ENCODE data around the gene MSL1. TPM values are rescaled to one million over a fixed set of nuclear protein-coding genes. Genes with fewer than 3 reads are reported as not detected.

MSL1 gene
- total RNA-seq, 4 donors from 2014 or later: 70.6 to 117 (median 82.4) TPM

DNA sequence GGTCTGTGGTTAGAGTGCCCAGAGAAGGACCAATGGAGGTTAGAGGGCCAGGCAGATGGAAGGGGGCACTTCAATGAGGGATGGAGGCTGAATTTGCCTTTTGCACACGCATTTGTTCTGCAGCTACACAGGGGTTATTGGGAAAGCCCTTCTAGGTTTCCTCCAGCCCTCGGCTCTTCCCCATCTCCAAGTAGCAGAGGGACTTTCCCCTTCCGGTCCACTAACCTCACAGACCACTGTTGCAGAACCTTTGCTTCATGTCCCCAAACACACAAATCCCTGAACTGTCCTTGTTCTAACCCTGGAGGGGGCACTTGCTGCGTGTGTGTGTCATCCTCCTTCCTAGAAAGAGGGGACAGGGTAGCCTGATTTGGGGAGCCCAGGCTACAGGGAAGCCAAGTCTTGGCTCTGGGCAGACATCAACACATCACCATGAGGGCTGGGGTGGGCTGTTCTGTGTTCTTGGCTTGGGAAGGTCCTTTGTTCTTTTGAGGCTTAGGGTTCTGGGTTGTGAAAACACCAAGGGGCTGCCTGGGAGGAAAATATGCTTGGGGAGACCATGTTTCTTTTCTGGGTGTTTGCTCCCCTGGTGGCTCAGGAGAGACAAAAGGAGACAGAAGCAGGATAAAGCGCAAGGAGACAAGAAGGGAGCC is 14.1 kb upstream of the MSL1 start:
- intact Hi-C loops (cut with DNase I; ENCODE audit: low total_unique reads): no loop called here
- TF ChIP-seq, protein P1, sequence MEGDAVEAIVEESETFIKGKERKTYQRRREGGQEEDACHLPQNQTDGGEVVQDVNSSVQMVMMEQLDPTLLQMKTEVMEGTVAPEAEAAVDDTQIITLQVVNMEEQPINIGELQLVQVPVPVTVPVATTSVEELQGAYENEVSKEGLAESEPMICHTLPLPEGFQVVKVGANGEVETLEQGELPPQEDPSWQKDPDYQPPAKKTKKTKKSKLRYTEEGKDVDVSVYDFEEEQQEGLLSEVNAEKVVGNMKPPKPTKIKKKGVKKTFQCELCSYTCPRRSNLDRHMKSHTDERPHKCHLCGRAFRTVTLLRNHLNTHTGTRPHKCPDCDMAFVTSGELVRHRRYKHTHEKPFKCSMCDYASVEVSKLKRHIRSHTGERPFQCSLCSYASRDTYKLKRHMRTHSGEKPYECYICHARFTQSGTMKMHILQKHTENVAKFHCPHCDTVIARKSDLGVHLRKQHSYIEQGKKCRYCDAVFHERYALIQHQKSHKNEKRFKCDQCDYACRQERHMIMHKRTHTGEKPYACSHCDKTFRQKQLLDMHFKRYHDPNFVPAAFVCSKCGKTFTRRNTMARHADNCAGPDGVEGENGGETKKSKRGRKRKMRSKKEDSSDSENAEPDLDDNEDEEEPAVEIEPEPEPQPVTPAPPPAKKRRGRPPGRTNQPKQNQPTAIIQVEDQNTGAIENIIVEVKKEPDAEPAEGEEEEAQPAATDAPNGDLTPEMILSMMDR (IDR thresholded peaks at IDR 0.05): no peak
- no peak for TF ChIP-seq POLR2A (IDR thresholded peaks at IDR 0.05)
- DNase-seq (ENCODE audit: low spot score in 2 of 2): peak in 1 of 2 donors; percentile 39
- no peak overlapping the region for H3K4me3 ChIP-seq (ENCODE audit: low read depth, poor library complexity, severe bottlenecking)
- WGBS, 2 donors: 13 to 19% methylated on average over 5 of the region's 5 CpGs

DNA sequence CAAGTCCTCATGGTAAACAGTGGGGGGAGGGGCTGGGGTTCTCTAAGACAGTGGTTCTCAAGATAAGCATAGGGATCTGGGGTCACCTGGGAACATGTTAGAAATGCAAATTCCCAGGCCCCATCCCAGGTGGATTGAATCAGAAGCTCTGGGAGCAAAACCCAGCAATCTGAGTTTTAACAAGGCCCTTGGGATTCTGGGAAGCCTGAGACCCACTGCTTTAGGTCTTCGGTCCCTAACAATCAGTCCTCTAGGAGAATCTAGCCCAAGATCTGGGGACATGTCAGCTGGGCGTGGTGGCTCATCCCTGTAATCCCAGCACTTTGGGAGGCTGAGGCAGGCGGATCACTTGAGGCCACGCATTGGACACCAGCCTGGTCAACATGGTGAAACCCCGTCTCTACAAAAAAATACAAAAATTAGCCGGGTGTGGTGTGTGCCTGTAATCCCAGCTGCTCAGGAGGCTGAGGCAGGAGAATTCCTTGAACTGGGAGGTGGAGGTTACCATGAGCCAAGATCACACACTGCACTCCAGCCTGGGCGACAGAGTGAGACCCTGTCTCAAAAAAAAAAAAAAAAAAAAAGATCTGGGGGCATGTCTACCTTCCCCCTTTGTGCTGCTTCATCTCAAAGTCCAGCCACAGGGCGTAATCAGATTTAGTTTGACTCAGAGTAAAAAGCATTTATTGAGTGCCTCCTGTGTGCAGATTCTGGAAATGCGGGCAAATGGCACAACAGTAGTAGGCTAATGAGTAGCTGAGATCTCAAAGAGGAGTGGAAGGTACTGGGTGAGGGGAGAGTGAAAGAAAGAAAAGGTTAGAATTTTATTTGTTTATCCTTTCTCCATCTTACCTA is 12.6 kb upstream of the MSL1 start:
- intact Hi-C loops (cut with DNase I; ENCODE audit: low total_unique reads): no loop called here
- no peak overlapping the region for H3K4me3 ChIP-seq (ENCODE audit: low read depth, poor library complexity, severe bottlenecking)
- WGBS, 2 donors: 82 to 90% methylated on average over 9 of the region's 9 CpGs
- TF ChIP-seq POLR2A (IDR thresholded peaks at IDR 0.05): no peak
- TF ChIP-seq, protein P1 (IDR thresholded peaks at IDR 0.05): no peak
- peak in 1 of 2 donors; percentile 26 for DNase-seq (ENCODE audit: low spot score in 2 of 2)

GRCh38 chr17:40110026-40110845 is 11.5 kb upstream of the MSL1 start:
- intact Hi-C loops (cut with DNase I; ENCODE audit: low total_unique reads): loop anchor here (10.0 kb wide), 2 partner anchors 55 to 235 kb away; no protein-coding TSS in a partner anchor
- 42 to 43% methylated on average over 3 of the region's 3 CpGs for WGBS, 2 donors
- no peak overlapping the region for H3K4me3 ChIP-seq (ENCODE audit: low read depth, poor library complexity, severe bottlenecking)
- TF ChIP-seq, protein P1 (IDR thresholded peaks at IDR 0.05): no peak
- TF ChIP-seq POLR2A (IDR thresholded peaks at IDR 0.05): no peak
- peak; percentile 28 to 88 for DNase-seq (ENCODE audit: low spot score in 2 of 2)

DNA sequence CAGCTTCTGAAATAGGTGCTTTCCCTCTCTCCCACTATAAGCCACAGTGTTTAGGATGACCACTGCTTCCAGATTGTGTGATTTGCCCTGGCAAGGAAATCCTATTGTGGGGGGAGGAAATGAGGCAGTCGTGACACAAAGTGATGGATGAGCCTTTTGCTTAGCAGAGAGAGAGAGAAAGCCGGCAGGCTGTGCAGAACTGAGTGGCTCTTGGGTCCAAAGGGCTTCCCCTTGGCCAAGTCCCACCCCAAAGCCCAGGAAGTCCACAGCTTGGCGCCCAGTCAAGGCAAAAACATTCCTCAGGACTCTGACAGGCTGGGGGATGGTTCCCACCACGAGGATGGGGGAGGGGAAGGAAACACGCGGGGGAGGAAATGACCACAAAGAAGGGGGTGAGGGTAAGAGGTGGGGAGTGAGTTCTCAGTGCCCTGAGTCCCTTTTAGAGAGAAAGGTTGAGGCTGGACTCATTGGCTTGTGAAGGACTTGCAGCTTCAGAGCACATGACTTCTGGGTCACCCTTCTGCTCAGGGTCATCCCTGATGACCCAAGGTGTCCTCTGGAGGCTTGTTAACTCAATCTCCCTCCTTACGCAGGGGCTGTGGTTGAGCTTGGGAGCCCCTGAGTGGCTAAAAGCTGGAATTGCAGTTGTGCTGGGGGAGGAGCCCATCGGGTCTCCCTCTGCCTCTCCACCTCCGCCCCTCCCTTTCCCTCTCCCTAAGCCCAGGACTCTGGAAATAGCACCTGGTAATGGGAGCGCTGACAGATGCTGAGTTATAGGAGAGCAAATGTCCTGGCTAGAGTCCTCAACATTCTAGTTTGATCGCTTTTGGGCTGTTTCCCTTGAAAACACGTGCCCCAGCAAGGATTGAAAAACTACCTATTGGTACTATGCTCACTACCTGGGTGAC is 10.3 kb upstream of the MSL1 start:
- intact Hi-C loops (cut with DNase I; ENCODE audit: low total_unique reads): loop anchor here (10.0 kb wide), 2 partner anchors 53 to 233 kb away; no protein-coding TSS in a partner anchor

More for the DNA sequence above, 10.3 kb upstream of the MSL1 start:
- no peak overlapping the region for H3K4me3 ChIP-seq (ENCODE audit: low read depth, poor library complexity, severe bottlenecking)
- TF ChIP-seq, protein P1 (IDR thresholded peaks at IDR 0.05): peak in 1 of 3 donors; percentile 75
- no peak for TF ChIP-seq POLR2A (IDR thresholded peaks at IDR 0.05)
- DNase-seq (ENCODE audit: low spot score in 2 of 2): peak; percentile 90 to 97
- 0 to 1% methylated on average over 12 of the region's 12 CpGs for WGBS, 2 donors
